GM19455 (cell line): ENCODE results near the gene SP3.

Experiments
- ATAC-seq: cut with Tn5 transposase; IDR thresholded peaks from one replicate; pipeline ENCODE4 v1.9.1; 2021; ENCODE audit not compliant: unreplicated experiment

The SP3 gene

GRCh38 chr2:173943738-173944137 is 21.4 kb downstream of the SP3 start:
- no peak for ATAC-seq

- ATAC-seq, result no peak
Observed at GRCh38 chr2:173942861-173943523, 22.2 kb downstream of the SP3 start.

GRCh38 chr2:173941567-173941966 is 23.6 kb downstream of the SP3 start:
- ATAC-seq, result no peak

GRCh38 chr2:173940208-173941020 is 24.8 kb downstream of the SP3 start:
- ATAC-seq, result no peak

- ATAC-seq, result no peak
Observed at GRCh38 chr2:173938700-173939384, 26.3 kb downstream of the SP3 start.

GRCh38 chr2:173935305-173935704 is 29.9 kb downstream of the SP3 start:
- ATAC-seq, result no peak

- no peak for ATAC-seq
Observed at GRCh38 chr2:173934895-173935294, 30.3 kb downstream of the SP3 start.

GRCh38 chr2:173931751-173932150 is 33.4 kb downstream of the SP3 start:
- ATAC-seq, result no peak

GRCh38 chr2:173929441-173929840 is 35.7 kb downstream of the SP3 start:
- ATAC-seq, result no peak

- no peak for ATAC-seq
Observed at GRCh38 chr2:173926875-173927274, 38.3 kb downstream of the SP3 start.

- no peak for ATAC-seq
Observed at GRCh38 chr2:173924285-173924684, 40.9 kb downstream of the SP3 start.

- no peak for ATAC-seq
Observed at GRCh38 chr2:173922760-173923159, 42.4 kb downstream of the SP3 start.

- ATAC-seq, result no peak
Observed at GRCh38 chr2:173922068-173922467, 43.1 kb downstream of the SP3 start.

- no peak for ATAC-seq
Observed at GRCh38 chr2:173914055-173914927, 50.9 kb downstream of the SP3 start.

GRCh38 chr2:173909846-173910245 is 55.3 kb downstream of the SP3 start:
- no peak for ATAC-seq

- no peak for ATAC-seq
Observed at GRCh38 chr2:173906626-173907025, 58.5 kb downstream of the SP3 start.

- no peak for ATAC-seq
Observed at GRCh38 chr2:173903601-173904394, 61.4 kb downstream of the SP3 start.

GRCh38 chr2:173898996-173899395 is 66.2 kb downstream of the SP3 start:
- ATAC-seq, result peak; percentile 57

- ATAC-seq, result peak; percentile 89
Observed at GRCh38 chr2:173898178-173898668, 67.0 kb downstream of the SP3 start.

GRCh38 chr2:173896755-173897154 is 68.4 kb downstream of the SP3 start:
- ATAC-seq, result no peak
